Endothelial cell (in vitro differentiated cells): ENCODE results near the gene SYTL4. TPM values are rescaled to one million over a fixed set of nuclear protein-coding genes. Genes with fewer than 3 reads are reported as not detected.
"Not testable (repeated sequence)": the region's sequence is repeated elsewhere in the genome, so short reads cannot be mapped to it uniquely, and the experiment has no call there.

Source experiments
- DNase-seq: peaks from one replicate; pipeline ENCODE4 v3.0.0; 2021; ENCODE audit warnings: low spot score
- H3K27ac Mint-ChIP-seq: one replicate; pipeline ENCODE4 v1.8.0; 2021; ENCODE audit warnings: mixed read lengths, inconsistent platforms; ENCODE audit not compliant: unreplicated experiment
- H3K27me3 Mint-ChIP-seq: one replicate; pipeline ENCODE4 v1.8.0; 2021; ENCODE audit warnings: mild to moderate bottlenecking, moderate library complexity, mixed read lengths, inconsistent platforms; ENCODE audit not compliant: unreplicated experiment
- H3K36me3 Mint-ChIP-seq: one replicate; pipeline ENCODE4 v1.8.0; 2021; ENCODE audit warnings: mild to moderate bottlenecking, low read depth, mixed read lengths, inconsistent platforms; ENCODE audit not compliant: unreplicated experiment
- H3K4me1 Mint-ChIP-seq: one replicate; pipeline ENCODE4 v1.8.0; 2021; ENCODE audit warnings: mild to moderate bottlenecking, mixed read lengths, inconsistent platforms; ENCODE audit not compliant: unreplicated experiment
- H3K4me3 Mint-ChIP-seq: one replicate; pipeline ENCODE4 v1.8.0; 2021; ENCODE audit warnings: mild to moderate bottlenecking, mixed read lengths, inconsistent platforms; ENCODE audit not compliant: unreplicated experiment
- H3K9me3 Mint-ChIP-seq: one replicate; pipeline ENCODE4 v1.8.0; 2021; ENCODE audit warnings: mixed read lengths, inconsistent platforms; ENCODE audit not compliant: unreplicated experiment
- long read RNA-seq: library from polyadenylated mRNA; unstranded; transcript quantifications from one replicate; pipeline ENCODE4 v2.0.0, GENCODE V29; 2020; ENCODE audit not compliant: unreplicated experiment
- total RNA-seq: library from RNA; stranded (reverse); fragmentation: NEBNext Ultra II Directional; extraction: Animal tissue kit (Norgen Biotek cat#: 25700); gene quantifications from one replicate; pipeline ENCODE4 v1.2.1, GENCODE V29; 2021; ENCODE audit not compliant: unreplicated experiment
- TF ChIP-seq, protein P1 (sequence below): fragments of 200-600 bp; sonication (generic); IDR thresholded peaks from one replicate; pipeline ENCODE4 v1.5.0; 2021; ENCODE audit warnings: antibody characterized with exemption; ENCODE audit not compliant: unreplicated experiment

SYTL4 gene
- 3.9 TPM for total RNA-seq
- long read RNA-seq: 0 reads

DNA sequence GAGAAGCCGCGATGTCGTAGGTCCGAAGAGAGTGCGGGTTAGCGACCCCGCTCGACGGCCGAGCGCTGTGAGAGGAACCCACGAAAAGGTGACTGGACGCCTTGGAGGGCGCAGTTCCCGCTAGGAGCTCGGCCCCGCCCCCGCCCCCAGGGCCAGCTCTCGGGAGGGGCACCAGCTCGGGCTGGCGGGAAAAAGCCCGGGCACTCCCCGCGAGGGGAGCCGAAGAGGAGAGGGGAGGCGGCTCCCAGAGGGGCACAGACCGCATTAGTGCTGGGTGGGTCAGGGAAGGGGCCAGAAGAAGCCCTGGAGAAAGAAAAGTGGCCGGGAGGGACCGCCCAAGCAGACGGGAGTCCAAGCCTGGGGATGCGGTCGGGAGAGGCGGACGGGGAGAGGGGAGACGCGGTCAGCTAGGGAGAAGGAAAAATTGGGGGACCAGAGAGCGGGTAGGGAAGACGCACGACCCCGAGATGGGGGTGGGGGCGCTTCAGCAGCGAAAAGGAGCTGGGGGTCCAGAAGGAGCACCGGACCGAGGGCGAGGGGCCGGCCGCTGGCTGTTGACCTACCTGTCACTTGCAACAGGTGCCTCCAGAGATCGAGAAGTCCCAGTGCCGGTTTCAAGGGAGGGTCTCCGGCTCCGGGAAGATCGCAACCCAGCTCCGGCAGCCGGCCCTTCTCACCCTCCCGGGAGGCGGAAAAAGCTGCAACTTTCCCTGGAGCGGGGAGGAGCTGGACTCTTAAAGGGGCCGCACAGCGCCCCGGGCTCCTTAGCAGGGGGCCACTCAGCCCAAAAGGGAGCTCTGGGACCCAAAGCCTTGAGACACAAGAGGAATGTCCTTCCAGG, at the start of gene SYTL4:
Gene SYTL4 (minus strand): TSS at position 681 of the 841 bp plus-strand sequence. CDS start 30,084 bp downstream, outside the sequence.
- no peak within 1 kb of the TSS for H3K27ac Mint-ChIP-seq
- TF ChIP-seq, protein P1, sequence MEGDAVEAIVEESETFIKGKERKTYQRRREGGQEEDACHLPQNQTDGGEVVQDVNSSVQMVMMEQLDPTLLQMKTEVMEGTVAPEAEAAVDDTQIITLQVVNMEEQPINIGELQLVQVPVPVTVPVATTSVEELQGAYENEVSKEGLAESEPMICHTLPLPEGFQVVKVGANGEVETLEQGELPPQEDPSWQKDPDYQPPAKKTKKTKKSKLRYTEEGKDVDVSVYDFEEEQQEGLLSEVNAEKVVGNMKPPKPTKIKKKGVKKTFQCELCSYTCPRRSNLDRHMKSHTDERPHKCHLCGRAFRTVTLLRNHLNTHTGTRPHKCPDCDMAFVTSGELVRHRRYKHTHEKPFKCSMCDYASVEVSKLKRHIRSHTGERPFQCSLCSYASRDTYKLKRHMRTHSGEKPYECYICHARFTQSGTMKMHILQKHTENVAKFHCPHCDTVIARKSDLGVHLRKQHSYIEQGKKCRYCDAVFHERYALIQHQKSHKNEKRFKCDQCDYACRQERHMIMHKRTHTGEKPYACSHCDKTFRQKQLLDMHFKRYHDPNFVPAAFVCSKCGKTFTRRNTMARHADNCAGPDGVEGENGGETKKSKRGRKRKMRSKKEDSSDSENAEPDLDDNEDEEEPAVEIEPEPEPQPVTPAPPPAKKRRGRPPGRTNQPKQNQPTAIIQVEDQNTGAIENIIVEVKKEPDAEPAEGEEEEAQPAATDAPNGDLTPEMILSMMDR: no peak
- H3K4me1 Mint-ChIP-seq: no peaks in the 10 kb centered on the region
- H3K36me3 Mint-ChIP-seq: no peaks in the 10 kb centered on the region
- peak within 1 kb of the TSS; percentile 90 for H3K4me3 Mint-ChIP-seq
- DNase-seq: peak; percentile 10
- H3K27me3 Mint-ChIP-seq: peaks cover 9% of the 10 kb centered on the region
- no peaks in the 10 kb centered on the region for H3K9me3 Mint-ChIP-seq

DNA sequence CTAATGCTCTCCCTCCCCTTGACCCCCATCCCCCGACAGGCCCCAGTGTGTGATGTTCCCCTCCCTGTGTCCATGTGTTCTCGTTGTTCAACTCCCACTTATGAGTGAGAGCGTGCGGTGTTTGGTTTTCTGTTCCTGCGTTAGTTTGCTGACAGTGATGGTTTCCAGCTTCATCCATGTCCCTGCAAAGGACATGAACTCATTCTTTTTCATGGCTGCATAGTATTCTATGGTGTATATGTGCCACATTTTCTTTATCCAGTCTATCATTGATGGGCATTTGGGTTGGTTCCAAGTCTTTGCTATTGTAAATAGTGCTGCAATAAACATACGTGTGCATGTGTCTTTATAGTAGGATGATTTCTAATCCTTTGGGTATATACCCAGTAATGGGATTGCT, 37.5 kb upstream of the SYTL4 start:
- not testable (repeated sequence) for H3K36me3 Mint-ChIP-seq, H3K27ac Mint-ChIP-seq, DNase-seq, H3K9me3 Mint-ChIP-seq, H3K4me1 Mint-ChIP-seq, H3K4me3 Mint-ChIP-seq, H3K27me3 Mint-ChIP-seq

DNA sequence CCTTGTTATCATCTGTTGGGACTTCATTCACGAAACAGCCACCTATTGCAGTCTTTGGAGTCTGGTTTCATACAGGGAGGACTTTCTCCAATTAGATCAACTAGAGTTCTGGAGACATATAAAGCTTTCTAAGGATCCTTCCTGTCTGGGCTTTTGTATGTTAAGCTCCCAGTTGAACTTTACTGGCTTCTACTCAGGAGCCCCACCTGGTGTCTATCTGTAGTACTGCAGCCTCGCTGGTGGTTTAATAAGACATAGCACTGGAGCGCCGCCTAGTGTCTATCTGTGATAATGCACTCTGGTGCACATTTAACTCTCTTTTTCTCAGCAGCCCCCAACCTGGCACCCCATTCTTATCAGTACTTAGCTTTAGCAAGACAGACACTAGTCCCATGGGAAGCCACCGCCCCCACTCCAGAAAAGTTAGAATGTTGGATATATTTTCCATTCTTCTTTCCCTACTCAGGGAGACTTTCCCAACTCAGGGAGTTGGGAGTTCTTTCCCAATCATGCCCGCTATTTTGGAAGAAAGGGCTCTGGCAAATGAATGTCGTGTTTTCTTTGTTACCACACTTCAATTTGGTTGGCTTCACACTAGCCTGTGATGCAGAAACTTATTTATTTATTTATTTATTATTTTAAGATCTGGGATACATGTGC, 36.9 kb upstream of the SYTL4 start:
- no peak overlapping the region for H3K4me3 Mint-ChIP-seq

DNA sequence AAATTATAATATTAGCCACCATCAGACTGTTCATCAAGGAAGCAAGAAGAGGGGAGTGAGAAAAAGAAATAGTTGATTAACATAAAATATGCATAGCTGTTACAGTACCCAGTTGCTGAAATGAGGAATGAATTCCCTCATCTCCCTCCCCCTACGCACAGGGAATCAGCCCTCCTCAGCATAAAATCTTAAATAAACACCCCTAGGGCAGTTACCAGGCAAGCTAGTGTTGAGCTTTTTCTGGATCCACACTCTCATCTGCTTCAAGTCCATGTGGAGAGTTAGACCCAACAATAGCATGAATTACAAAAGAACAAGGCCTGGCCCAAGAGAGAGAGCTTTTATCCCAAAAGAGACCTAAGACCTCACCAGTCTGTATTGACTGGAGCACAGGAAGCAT, 19.0 kb upstream of the SYTL4 start:
- no peak overlapping the region for H3K27ac Mint-ChIP-seq
- H3K4me1 Mint-ChIP-seq: peaks cover 3% of the 10 kb centered on the region
- TF ChIP-seq, protein P1: no peak
- H3K9me3 Mint-ChIP-seq: no peaks in the 10 kb centered on the region
- no peak overlapping the region for H3K4me3 Mint-ChIP-seq
- H3K27me3 Mint-ChIP-seq: peaks cover 5% of the 10 kb centered on the region
- DNase-seq: no peak
- no peaks in the 10 kb centered on the region for H3K36me3 Mint-ChIP-seq

More for the DNA sequence above, 36.9 kb upstream of the SYTL4 start:
- no peaks in the 10 kb centered on the region for H3K4me1 Mint-ChIP-seq
- no peak overlapping the region for H3K27ac Mint-ChIP-seq
- TF ChIP-seq, protein P1: peak; percentile 99
- H3K27me3 Mint-ChIP-seq: peaks cover 1% of the 10 kb centered on the region
- H3K9me3 Mint-ChIP-seq: no peaks in the 10 kb centered on the region
- H3K36me3 Mint-ChIP-seq: no peaks in the 10 kb centered on the region
- peak; percentile 79 for DNase-seq

DNA sequence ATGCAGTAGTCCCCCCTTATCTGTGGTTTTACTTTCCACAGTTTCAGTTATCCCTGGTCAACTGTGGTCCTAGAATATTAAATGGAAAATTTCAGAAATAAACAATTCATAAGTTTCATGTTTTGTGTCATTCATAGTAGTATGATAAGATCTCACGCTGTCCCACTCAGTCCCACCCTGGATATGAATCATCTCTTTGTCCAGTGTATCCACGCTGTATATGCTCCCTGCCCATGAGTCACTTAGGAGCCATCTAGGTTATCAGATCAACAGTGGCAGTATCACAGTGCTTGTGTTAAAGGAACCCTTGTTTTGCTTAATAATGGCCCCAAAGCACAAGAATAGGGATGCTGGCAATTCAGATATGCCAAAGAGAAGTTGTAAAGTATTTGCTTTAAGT, 16.2 kb upstream of the SYTL4 start:
- DNase-seq: no peak
- Mint-ChIP-seq H3K4me1 (peaks cover 3% of the 10 kb centered on the region), H3K27ac (no peak overlapping the region), H3K27me3 (peaks cover 5% of the 10 kb centered on the region), H3K36me3 (no peaks in the 10 kb centered on the region), H3K9me3 (no peaks in the 10 kb centered on the region), H3K4me3 (no peak overlapping the region)
- TF ChIP-seq, protein P1: no peak
